Hepatocyte (in vitro differentiated cells): ENCODE data around the gene RALGPS2.

Source experiments
- CTCF ChIP-seq: fragments of 200-600 bp; sonication (generic); IDR thresholded peaks from 2 replicates; pipeline ENCODE4 v1.5.1; 2016; ENCODE audit warnings: antibody characterized with exemption, mild to moderate bottlenecking; ENCODE audit not compliant: poor library complexity
- EZH2 ChIP-seq: fragments of 200-600 bp; sonication (generic); IDR thresholded peaks from 2 replicates; pipeline ENCODE4 v1.6.1; 2016; ENCODE audit warnings: antibody characterized with exemption, mild to moderate bottlenecking, borderline replicate concordance
- EZH2phosphoT487 ChIP-seq: fragments of 200-600 bp; sonication (generic); IDR thresholded peaks from one replicate; pipeline ENCODE4 v1.6.1; 2018; ENCODE audit warnings: antibody characterized with exemption, mild to moderate bottlenecking, low read depth, moderate library complexity; ENCODE audit not compliant: unreplicated experiment, severe bottlenecking

- TF ChIP-seq CTCF = no peak
- no peak for TF ChIP-seq EZH2
- TF ChIP-seq EZH2phosphoT487 = no peak
Observed at GRCh38 chr1:178818416-178818815, 93.4 kb downstream of the RALGPS2 start.
